ENCODE results near the gene CCDC80.

CCDC80 gene

GRCh38 chr3:112654979-112655378 is 14.0 kb upstream of the CCDC80 start:
- DNase-seq, result no peak

GRCh38 chr3:112654492-112654891 is 13.5 kb upstream of the CCDC80 start:
- DNase-seq, result no peak

- no peak for DNase-seq
These were observed 12.9 kb upstream of the CCDC80 start for GRCh38 chr3:112653881-112654300.

GRCh38 chr3:112653209-112653871 is 12.4 kb upstream of the CCDC80 start:
- DNase-seq, result no peak

GRCh38 chr3:112651516-112651915 is 10.6 kb upstream of the CCDC80 start:
- DNase-seq, result no peak

- DNase-seq, result no peak
These were observed 10.1 kb upstream of the CCDC80 start for GRCh38 chr3:112651071-112651470.

- no peak for DNase-seq
These were observed 9.5 kb upstream of the CCDC80 start for GRCh38 chr3:112650482-112650881.

- no peak for DNase-seq
These were observed 8.5 kb upstream of the CCDC80 start for GRCh38 chr3:112649478-112649735.

GRCh38 chr3:112647122-112647521 is 6.2 kb upstream of the CCDC80 start:
- DNase-seq, result no peak

- DNase-seq, result no peak
These were observed 5.7 kb upstream of the CCDC80 start for GRCh38 chr3:112646623-112647022.

GRCh38 chr3:112644453-112644852 is 3.5 kb upstream of the CCDC80 start:
- DNase-seq, result no peak

GRCh38 chr3:112643621-112644240 is 2.8 kb upstream of the CCDC80 start:
- DNase-seq, result no peak

- peak; percentile 83 for DNase-seq
These were observed 2.1 kb upstream of the CCDC80 start for GRCh38 chr3:112642912-112643506.

- no peak for DNase-seq
These were observed 540 bp downstream of the CCDC80 start for GRCh38 chr3:112640276-112640929.

- DNase-seq, result no peak
These were observed 1.3 kb downstream of the CCDC80 start for GRCh38 chr3:112639455-112640225.

GRCh38 chr3:112638327-112639020 is 2.5 kb downstream of the CCDC80 start:
- no peak for DNase-seq

GRCh38 chr3:112637700-112638099 is 3.2 kb downstream of the CCDC80 start:
- DNase-seq, result no peak

GRCh38 chr3:112635674-112636073 is 5.3 kb downstream of the CCDC80 start:
- DNase-seq, result no peak

GRCh38 chr3:112634786-112635541 is 6.0 kb downstream of the CCDC80 start:
- no peak for DNase-seq

- no peak for DNase-seq
These were observed 7.2 kb downstream of the CCDC80 start for GRCh38 chr3:112633757-112634156.

- no peak for DNase-seq
These were observed 7.8 kb downstream of the CCDC80 start for GRCh38 chr3:112633191-112633590.

GRCh38 chr3:112632596-112632995 is 8.3 kb downstream of the CCDC80 start:
- no peak for DNase-seq
